Loucy (cell line): ENCODE measurements around the gene DOK6.

Experiments used
- CTCF ChIP-seq: fragments of 200-600 bp; sonication (generic); conservative IDR thresholded peaks from 2 replicates; pipeline ENCODE4 v1.5.1; 2014; ENCODE audit warnings: mild to moderate bottlenecking, antibody characterized with exemption, low read length
- EZH2phosphoT487 ChIP-seq: fragments of 200-600 bp; IDR thresholded peaks from 2 replicates; pipeline ENCODE4 v1.6.1; 2018; ENCODE audit warnings: antibody characterized with exemption, mild to moderate bottlenecking, moderate library complexity, borderline replicate concordance

DNA sequence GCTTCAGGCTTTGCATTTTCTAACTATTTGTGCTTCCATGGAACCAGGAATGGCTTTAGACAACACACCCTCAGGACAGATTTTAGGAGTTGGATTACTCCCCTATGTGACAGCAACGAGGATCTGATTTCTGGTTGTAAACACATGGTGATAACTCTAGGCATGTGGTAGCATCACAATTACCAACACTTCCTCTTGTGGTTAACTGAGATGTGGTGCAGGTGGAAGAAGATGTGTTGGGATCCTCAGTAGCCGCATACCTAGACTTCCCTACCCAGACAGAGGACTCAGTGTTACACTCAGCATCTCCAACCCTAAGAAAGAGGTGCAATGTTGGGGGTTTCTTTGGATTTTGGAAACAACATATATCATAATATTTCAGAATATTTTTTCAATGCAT is 234.8 kb downstream of the DOK6 start:
- TF ChIP-seq CTCF, result no peak
- no peak for TF ChIP-seq EZH2phosphoT487
